ENCODE measurements around the gene NACC1.

Gene NACC1

DNA sequence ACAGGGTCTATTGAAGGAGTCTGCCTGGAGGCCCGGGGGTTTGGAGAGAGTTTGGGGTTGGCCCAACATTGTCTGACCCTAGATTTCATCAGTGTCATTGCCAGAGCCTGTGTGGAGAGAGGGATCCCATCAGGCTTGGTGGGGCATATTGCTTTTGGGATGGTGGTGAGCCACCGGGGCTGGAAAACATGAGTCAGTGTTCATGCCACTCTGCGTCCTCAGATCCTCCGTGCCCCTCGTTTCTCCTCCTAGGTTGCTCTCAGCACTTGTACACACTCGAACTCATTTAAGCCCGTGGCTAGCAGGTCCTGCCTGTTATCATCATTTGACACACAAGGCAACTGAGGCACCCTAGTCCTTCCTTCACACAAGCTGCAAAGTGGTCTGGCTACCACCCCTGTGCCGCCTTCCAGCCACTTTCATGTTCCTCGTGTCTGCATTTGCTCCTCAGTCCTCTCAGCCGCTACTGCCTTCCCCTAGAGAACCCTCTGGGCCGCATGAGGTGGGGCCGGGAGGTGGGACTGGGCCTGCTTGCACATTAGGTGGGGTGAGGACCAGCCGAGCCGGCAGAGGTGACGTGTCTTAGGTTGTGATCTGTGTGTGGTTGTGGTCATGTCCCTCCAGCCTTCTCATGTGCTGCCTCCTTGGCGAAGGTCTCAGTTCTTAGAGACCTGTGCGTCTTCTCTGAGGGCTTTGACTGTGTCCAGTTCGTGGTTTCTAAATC lies 3.6 kb downstream of the NACC1 start:
- DNase-seq: no peak

DNA sequence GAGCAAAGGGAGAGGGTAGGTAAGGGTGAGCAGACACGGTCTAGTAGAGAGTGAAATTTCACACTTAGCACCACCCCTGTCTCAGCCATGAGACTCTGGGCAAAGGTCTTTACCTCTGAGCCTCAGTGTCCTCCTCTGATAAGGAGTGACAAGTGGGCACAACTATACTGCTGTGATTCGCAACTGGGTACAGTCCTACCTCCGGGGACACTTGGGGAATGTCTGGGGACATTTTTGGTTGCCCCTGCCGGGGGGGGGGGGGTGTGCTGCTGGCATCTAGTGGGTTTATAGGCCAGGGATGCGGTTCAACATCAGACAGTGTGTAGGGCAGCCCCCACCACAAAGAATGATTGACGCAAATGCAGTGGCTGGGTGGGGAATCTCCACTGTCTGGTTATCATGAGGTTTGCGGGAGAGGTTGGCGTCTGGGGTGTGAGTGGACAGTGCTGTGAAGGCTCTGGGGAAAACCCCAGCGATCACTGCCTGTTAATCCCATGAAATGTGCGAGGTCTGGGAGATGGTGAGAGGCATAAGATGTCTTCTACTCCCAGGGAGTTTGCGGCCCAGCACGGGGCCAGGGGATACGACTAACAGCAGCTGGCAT lies 4.3 kb downstream of the NACC1 start:
- DNase-seq: no peak

DNA sequence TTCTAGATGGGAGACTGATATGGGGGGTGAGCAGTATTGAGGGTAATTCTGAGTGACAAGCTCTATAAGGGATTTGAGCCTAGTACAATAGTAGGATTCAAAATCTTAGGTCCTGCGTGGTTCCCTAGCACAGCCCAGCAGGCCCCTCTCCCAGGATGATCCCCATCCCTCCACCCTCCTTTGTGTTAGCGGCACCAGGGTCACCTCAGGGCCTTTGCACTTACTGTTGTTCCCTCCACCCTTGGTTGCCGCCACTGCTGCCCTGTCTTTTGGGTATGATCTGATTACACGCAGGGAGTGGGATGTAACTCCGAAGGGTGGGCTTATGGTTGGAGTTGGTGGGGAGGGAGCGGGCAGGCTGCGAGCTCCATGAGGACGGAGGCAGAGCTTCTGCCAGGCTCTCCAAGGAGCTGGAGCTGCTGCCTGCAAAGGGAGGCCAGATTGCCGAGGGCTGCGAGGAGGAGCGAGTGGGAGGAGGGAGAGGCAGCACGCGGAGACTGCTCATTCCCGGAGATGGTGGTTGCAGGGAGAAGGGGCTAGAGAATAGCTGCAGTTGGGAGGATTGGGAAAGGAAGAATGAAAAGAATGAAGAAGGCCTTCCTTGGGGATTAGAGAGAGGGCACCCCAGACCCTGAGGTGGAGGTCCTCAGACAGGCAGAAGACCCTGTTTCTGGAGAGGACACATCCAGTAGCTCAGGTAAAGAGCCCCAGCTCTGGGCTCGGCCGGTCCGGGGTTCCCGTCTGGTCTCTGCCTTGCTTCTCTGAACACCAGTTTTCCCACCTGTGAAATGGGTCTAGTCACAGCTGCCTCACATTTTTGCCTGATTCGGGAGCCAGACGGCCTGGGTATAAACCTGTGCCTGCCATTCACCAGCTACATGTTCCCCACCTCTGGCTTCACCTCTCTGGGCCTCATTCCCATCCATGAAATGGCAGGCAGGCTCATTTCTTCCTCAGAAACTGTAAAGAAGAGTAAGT lies 5.2 kb downstream of the NACC1 start:
- no peak for DNase-seq

DNA sequence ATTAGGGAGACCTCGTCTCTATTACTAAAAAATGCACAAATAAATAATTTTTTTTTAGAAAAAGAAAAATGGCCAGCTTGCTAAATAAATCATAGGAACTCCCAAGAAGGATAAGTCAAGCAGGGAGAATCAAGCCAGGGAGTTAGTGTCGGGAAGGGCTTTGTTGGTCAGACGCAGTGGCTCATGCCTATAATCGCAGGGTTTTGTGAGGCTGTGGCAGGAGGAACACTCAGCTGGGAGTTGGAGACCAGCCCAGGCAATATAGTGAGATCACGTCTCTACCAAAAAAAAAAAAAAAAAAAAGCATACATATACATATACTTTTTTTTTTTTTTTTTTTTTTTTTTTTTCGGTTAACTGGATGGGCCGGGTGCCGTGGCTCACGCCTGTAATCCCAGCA lies 9.0 kb downstream of the NACC1 start:
- DNase-seq: peak; percentile 15

DNA sequence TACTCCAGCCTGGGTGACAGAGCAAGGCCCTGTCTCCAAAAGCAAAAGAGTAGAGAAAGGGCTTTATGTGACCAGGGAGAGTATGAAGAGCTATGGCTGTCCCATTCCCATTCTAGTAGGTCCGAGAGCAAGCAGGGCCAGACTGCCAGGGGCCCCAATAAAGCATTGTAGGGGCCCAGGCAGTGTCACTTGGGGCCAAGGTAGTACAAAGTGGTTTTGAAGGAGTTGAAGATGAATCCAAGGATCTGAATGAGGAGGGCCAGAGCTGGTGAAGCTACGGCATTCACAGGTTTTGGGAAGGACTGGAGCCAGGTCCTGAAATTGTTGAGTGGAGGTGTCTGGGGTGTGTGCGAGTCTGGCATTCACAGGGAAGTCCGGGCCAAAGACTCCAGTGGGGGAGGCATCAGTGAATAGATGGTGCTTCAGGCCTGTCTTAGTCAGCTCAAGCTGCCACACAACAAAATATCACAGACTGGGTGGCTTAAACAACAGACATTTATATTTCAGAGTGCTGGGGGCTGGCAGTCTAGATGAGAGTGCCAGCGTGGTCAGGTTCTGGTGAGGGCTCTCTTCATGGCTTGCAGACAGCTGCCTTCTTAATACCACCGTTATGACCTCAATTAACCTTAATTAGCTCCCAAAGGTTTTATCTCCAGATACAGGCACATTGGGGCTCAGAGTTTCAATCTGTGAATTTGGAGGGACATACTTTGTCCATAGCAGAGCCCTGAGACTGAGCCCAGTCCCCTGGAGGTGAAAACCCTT lies 9.9 kb downstream of the NACC1 start:
- no peak for DNase-seq

DNA sequence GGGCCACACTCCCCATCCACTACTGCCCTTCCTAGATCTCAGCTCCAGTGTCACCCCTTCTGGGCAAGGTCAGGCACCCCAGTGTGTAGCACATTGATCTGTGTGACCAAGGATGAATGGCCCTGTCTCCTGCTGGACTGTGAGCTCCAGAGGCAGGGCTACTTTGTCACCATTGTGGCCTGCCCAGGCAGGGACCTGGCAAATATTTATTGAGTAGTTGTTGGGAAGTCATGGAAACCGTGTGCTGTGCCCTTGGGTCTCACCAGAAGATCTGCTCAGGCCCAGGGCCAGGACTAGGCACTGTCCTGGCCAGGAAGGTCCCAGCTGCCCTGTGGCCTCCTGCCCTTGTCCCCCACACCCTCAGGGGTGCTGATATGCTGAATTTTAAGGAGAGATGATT lies 10.5 kb downstream of the NACC1 start:
- no peak for DNase-seq

DNA sequence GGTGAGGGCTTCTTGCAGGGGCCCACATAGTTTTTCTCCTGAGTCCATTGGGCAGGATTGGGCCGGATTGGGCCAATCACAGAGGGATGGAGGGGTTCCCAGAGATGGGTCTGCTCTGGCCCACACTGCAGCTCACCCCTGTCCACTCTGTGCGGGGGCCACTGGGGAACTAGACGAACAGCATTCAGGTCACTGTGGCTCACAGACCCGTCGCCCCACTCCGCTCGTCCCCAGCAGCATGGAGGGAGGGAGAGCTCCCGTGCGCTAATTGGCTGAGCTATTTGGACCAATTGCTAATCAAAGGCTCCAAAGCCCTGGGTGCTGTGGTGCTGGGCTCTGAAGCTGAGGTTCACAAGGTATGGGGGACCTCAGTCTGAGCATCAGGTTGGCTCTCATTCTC lies 11.3 kb downstream of the NACC1 start:
- no peak for DNase-seq

DNA sequence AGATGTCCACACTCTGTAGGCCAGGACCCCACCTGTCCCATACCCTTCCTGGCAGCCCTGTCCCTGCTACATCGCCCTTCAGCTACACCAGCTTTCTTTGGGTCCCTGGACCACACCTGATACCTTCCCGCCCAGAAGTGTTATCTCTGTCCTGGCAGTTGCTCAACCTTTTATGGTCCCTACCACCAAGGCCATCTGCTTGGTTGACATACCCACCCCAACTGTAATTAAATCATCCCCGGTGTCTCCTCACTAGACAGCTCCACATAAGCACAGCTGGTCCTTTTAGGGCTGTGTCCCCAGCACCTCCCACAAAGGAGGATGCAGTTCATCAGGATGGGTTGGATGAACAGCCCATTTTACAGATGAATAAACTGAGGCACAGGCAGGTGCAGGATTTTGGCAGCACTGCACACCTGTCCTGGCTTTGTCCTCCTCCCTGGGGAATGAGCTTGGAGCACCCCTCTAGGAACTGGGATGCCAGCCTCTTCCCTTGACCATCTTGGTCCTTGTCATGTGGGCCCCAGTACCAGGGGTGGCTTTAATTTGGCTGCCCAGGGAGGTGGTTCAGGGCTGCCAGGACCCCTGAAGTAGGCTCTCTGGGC lies 12.9 kb downstream of the NACC1 start:
- no peak for DNase-seq

DNA sequence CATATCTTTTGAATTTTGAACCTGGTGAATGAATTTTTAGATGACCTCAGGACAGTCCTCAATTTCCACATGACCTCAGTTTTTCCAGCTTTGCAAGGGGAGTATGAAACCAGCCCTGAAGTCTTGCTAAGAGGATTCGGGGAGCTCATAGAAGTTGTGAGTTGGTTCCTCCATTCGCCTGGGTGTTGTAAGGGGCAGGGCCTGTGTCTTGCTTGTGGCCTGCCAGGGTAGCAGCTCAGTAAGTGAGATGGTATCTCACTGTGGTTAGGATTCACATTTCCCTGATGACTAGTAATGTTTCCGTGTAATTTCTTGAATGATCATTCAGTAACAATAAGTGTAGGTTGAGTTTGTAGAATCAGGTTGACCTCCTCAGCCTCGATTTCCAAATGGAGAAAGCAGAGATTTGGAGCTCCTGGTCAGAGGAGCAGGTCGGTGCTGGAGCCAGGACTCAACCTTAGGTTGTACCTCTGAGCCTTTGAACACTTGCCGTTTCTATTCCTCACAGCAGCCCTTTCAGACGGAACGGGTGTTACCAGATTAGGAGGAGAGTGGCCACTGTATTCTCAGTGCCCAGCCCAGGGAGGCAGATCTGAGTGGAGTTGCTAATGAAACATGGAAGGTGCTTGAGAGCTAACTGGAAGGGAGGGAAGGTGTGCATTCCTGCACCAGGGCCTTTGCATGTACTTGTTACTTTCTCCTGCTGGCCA lies 14.6 kb downstream of the NACC1 start:
- peak; percentile 68 for DNase-seq

DNA sequence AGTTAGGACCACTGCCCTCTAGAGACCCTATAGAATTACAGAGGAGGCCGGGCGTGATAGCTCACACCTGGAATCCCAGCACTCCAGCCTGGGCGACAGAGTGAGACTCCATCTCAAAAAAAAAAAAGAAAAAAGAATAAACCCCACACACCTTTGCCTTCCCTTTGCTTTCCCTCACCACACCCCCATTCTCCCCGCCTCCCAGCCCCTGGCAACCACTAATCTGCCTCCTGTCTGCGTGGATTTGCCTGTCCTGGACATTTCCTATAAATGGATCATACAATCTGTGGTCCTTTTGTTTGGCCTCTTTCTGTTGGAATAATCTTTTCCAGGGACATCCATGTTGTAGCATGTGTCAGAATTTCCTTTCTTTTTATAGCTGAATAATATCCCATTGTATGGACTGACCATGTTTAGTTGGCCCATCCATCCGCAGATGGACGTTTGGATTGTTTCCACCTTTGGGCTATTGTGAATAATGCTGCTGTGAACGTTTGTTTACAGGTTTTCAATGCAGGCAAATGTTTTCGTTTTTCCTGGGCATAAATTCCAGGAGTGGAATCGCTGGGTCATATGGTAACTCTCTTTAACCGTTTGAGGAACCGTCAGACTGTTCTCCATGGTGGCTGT lies 15.3 kb downstream of the NACC1 start:
- no peak for DNase-seq

DNA sequence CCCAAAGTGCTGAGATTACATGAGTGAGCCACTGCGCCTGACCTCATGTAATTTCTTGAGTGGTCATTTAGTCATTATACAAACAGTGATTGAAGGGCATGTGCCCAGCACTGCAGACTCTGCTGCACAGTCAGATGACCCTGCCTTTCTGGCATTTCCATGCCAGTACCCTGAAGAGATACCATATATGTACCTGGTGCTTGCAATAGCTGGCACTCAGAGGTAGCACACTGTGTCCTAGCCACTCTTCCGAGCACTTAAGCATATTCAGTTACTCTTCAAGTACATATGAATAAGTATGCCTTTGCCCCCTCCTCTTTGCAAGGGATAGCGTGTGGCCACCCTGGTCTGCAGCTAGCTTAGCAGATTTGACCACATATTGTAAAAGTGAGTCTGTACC lies 16.6 kb downstream of the NACC1 start:
- DNase-seq: no peak

DNA sequence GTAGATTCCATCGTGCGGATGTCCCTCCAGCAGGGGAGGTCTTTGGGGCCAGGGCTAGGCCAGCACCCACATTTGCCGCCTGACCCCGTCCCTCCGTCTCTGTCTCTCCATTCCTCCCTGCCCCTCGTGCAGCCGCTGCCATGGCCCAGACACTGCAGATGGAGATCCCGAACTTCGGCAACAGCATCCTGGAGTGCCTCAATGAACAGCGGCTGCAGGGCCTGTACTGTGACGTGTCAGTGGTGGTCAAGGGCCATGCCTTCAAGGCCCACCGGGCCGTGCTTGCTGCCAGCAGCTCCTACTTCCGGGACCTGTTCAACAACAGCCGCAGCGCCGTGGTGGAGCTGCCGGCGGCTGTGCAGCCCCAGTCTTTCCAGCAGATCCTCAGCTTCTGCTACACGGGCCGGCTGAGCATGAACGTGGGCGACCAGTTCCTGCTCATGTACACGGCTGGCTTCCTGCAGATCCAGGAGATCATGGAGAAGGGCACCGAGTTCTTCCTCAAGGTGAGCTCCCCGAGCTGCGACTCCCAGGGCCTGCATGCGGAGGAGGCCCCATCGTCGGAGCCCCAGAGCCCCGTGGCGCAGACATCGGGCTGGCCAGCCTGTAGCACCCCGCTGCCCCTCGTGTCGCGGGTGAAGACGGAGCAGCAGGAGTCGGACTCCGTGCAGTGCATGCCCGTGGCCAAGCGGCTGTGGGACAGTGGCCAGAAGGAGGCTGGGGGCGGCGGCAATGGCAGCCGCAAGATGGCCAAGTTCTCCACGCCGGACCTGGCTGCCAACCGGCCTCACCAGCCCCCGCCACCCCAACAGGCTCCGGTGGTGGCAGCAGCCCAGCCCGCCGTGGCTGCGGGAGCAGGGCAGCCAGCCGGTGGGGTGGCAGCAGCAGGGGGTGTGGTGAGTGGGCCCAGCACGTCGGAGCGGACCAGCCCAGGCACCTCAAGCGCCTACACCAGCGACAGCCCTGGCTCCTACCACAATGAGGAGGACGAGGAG lies 17.3 kb downstream of the NACC1 start:
- DNase-seq: no peak

DNA sequence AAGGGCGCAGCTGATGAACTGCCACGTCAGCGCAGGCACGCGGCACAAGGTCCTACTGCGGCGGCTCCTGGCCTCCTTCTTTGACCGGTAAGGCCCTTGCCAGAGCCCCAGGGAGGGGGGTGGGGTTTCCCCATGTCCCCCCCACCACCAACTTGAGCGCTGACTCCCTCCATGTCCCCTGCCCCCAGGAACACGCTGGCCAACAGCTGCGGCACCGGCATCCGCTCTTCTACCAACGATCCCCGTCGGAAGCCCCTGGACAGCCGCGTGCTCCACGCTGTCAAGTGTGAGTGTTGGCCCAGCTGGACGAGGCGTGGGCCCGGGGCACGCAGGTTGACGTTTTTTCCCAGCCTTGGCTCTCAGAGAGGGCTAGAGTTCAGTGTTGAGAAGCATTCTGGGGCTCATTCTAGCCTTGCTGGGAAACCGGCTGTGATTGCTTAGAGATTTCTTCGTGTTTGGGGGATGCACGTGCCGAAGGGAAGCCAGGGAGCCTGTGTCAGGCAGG lies 19.3 kb downstream of the NACC1 start:
- no peak for DNase-seq

DNA sequence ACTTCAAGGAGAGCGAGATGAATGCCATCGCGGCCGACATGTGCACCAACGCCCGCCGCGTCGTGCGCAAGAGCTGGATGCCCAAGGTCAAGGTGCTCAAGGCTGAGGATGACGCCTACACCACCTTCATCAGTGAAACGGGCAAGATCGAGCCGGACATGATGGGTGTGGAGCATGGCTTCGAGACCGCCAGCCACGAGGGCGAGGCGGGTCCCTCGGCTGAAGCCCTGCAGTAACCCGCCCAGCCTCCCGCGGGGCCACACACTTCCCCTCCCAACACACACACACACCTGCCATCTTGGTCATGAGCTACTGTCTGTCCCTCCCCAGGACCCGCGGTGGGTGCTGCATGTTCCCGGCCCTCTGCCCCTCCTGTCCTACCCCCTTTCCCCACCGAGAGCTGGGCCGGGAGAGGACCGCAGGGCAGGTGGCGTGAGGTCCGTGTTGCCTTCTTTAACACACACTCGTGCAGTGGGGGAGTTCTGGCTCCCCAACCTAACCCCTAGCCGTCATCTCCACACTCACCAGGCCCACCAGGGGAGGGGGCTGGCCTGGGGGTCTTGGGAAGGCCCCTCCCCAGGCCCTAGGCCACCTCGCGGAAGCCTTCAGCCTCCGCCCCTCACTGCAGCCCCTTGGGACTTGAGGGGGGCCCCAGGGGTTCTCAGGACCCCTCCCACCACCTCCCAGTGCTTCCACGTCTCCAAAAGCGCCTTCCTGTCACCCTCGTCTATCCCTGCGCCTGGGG lies 20.3 kb downstream of the NACC1 start:
- DNase-seq: no peak

DNA sequence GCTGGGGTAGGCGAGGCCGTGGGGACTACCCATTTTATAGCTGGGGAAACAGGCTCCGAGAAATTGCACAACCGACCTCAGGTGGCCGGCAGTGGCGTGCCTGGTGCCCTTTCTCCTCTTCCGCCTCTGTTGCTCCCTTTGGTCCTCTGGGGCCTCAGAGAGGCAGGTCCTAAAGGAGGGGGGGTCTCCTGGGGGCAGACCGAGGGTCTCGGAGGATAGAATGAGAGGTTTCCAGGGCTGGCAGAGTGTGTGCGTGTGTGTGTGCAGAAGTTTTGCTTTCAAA lies 20.8 kb downstream of the NACC1 start:
- no peak for DNase-seq

DNA sequence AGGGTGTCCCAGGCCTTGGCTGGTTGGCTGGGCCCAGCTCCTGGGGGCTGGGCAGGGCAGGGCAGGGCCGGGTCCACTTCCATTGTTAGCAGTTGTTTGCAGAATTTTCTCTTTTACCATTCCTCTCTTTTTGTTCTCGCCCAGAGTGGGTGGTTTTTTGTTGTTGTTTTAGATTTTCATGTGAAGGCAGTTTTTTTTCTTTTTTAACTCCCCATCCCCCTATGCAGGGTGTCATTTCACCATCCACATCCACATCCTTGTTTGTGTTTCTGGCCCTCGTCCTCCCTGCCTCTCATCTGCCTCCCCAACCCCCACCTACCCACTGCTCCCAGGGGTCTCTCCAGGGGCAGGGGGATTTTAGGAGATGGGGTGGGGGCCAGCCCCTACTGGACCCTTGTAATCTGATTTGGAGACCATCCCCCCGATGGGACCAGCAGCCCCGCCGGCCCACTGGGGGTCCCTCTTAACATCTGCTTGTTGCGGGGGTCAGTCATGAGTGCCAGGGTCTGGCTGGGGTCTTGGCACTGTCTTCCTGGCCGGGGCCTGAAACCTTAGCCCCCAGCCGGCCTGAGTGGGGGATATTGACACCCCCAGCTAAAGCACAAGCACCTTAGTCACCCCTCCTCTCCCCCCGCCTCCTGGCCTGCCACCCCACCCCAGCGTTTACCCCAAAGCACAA lies 21.7 kb downstream of the NACC1 start:
- DNase-seq: no peak

DNA sequence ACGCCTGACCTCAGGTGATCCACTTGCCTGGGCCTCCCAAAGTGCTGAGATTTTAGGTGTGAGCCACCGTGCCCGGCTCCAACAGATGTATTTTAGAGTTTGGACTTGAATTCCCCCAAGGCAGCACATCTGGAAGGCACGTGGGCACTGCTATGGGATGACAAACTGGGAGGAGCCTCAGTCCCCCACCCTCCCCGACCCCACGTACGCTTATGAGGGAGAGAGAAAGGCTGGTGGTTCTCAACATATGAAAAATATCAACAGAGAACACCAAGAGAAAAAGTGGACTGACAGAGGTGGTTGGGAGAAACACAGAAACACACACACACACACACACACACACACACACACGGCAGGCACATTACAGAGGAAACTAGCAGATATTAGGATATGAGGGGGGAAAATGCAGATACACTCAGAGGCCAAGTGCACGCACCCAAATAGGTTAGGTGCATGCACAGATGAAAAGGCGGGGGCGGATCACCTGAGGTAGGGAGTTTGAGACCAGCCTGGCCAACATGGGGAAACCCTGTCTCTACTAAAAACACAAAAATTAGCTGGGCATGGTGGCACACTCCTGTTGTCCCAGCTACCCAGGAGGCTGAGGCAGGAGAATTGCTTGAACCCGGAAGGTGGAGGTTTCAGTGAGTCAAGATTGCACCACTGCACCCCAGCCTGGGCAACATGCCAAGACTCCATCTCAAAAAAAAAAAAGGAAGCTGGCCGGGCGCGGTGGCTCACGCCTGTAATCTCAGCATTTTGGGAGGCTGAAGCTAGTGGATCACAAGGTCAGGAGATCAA lies 28.9 kb downstream of the NACC1 start:
- peak; percentile 63 for DNase-seq
